Measurements from ENCODE around the gene C20orf144.

GRCh38 chr20:33646191-33646590, 15.9 kb upstream of the C20orf144 start:
- TF ChIP-seq, protein P1, sequence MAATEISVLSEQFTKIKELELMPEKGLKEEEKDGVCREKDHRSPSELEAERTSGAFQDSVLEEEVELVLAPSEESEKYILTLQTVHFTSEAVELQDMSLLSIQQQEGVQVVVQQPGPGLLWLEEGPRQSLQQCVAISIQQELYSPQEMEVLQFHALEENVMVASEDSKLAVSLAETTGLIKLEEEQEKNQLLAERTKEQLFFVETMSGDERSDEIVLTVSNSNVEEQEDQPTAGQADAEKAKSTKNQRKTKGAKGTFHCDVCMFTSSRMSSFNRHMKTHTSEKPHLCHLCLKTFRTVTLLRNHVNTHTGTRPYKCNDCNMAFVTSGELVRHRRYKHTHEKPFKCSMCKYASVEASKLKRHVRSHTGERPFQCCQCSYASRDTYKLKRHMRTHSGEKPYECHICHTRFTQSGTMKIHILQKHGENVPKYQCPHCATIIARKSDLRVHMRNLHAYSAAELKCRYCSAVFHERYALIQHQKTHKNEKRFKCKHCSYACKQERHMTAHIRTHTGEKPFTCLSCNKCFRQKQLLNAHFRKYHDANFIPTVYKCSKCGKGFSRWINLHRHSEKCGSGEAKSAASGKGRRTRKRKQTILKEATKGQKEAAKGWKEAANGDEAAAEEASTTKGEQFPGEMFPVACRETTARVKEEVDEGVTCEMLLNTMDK (IDR thresholded peaks at IDR 0.05; ENCODE audit: borderline replicate concordance, insufficient read depth, low read depth, low read length, poor library complexity, severe bottlenecking) = no peak
- TF ChIP-seq HNRNPLL (IDR thresholded peaks at IDR 0.05; ENCODE audit: low read depth, low read length, poor library complexity, severe bottlenecking) (no peak), NCOA2 (IDR thresholded peaks at IDR 0.05; ENCODE audit: partially characterized antibody in 2 of 2) (no peak), NFATC3 (IDR thresholded peaks at IDR 0.05) (no peak), ZFX (CRISPR knock-in tag; IDR thresholded peaks at IDR 0.05) (no peak), POLR2A (conservative IDR thresholded peaks at IDR 0.05) (no peak), E2F4 (CRISPR knock-in tag; IDR thresholded peaks at IDR 0.05; ENCODE audit: low read depth) (no peak), ZBTB11 (CRISPR knock-in tag; IDR thresholded peaks at IDR 0.05) (no peak), RBBP5 (IDR thresholded peaks at IDR 0.05; ENCODE audit: borderline replicate concordance, insufficient read depth, low read length, poor library complexity, severe bottlenecking) (no peak), BRF1 (IDR thresholded peaks at IDR 0.05; ENCODE audit: borderline replicate concordance, extremely low read depth, insufficient read length) (no peak), BHLHE40 (IDR thresholded peaks at IDR 0.05; ENCODE audit: low read length) (no peak)
- TF ChIP-seq, protein P2, sequence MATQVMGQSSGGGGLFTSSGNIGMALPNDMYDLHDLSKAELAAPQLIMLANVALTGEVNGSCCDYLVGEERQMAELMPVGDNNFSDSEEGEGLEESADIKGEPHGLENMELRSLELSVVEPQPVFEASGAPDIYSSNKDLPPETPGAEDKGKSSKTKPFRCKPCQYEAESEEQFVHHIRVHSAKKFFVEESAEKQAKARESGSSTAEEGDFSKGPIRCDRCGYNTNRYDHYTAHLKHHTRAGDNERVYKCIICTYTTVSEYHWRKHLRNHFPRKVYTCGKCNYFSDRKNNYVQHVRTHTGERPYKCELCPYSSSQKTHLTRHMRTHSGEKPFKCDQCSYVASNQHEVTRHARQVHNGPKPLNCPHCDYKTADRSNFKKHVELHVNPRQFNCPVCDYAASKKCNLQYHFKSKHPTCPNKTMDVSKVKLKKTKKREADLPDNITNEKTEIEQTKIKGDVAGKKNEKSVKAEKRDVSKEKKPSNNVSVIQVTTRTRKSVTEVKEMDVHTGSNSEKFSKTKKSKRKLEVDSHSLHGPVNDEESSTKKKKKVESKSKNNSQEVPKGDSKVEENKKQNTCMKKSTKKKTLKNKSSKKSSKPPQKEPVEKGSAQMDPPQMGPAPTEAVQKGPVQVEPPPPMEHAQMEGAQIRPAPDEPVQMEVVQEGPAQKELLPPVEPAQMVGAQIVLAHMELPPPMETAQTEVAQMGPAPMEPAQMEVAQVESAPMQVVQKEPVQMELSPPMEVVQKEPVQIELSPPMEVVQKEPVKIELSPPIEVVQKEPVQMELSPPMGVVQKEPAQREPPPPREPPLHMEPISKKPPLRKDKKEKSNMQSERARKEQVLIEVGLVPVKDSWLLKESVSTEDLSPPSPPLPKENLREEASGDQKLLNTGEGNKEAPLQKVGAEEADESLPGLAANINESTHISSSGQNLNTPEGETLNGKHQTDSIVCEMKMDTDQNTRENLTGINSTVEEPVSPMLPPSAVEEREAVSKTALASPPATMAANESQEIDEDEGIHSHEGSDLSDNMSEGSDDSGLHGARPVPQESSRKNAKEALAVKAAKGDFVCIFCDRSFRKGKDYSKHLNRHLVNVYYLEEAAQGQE (IDR thresholded peaks at IDR 0.05; ENCODE audit: borderline replicate concordance) = no peak
- TF ChIP-seq, protein P2 (CRISPR knock-in tag; IDR thresholded peaks at IDR 0.05; ENCODE audit: low read depth) = no peak
- TF ChIP-seq, protein P3, sequence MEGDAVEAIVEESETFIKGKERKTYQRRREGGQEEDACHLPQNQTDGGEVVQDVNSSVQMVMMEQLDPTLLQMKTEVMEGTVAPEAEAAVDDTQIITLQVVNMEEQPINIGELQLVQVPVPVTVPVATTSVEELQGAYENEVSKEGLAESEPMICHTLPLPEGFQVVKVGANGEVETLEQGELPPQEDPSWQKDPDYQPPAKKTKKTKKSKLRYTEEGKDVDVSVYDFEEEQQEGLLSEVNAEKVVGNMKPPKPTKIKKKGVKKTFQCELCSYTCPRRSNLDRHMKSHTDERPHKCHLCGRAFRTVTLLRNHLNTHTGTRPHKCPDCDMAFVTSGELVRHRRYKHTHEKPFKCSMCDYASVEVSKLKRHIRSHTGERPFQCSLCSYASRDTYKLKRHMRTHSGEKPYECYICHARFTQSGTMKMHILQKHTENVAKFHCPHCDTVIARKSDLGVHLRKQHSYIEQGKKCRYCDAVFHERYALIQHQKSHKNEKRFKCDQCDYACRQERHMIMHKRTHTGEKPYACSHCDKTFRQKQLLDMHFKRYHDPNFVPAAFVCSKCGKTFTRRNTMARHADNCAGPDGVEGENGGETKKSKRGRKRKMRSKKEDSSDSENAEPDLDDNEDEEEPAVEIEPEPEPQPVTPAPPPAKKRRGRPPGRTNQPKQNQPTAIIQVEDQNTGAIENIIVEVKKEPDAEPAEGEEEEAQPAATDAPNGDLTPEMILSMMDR (IDR thresholded peaks at IDR 0.05 in 2 of 3, conservative IDR thresholded peaks at IDR 0.05 in 1 of 3; ENCODE audit: insufficient read depth in 2 of 3, low read depth in 1 of 3, low read length in 3 of 3) = no peak

Measured in K562 (cell line).